H1 (cell line): ENCODE data around the gene DIPK2B. TPM values are rescaled to one million over a fixed set of nuclear protein-coding genes. Genes with fewer than 3 reads are reported as not detected.

ENCODE experiments used
- CTCF ChIA-PET: fragments of 300-600 bp; sonication (Branson Sonifier 250); formaldehyde crosslinking; loops from one replicate; lab custom pipeline; 2021; ENCODE audit not compliant: partially characterized antibody; lab: Charles Lee
- POLR2A ChIA-PET: fragments of 300-600 bp; sonication (Branson Sonifier 250); formaldehyde crosslinking; loops from one replicate; lab custom pipeline; 2021; ENCODE audit warnings: inconsistent platforms; ENCODE audit not compliant: partially characterized antibody; lab: Charles Lee
- DNase-seq, 2 experiments: peaks; one replicate each; pipeline versions ENCODE4 v3.0.0 to v3.0.0-alpha.2; 2010 to 2022; ENCODE audit warnings: low spot score in 2 of 2, low read depth in 1 of 2, mixed read lengths in 1 of 2
- FAIRE-seq: peaks from 2 replicates; lab custom pipeline; 2011; peaks lifted over from hg19 to GRCh38; lab: Jason Lieb, UNC
- H2AFZ ChIP-seq: 2 replicates; pipeline ENCODE4 v1.8.1; 2012; ENCODE audit warnings: low read length, inconsistent platforms
- H2AK5ac ChIP-seq: 2 replicates; pipeline ENCODE4 v1.6.1; 2013; ENCODE audit warnings: low read depth, low read length
- H2BK120ac ChIP-seq: replicated peaks from 2 replicates; pipeline ENCODE3; 2013; ENCODE audit warnings: low read depth, low read length, inconsistent platforms
- H2BK12ac ChIP-seq: 2 replicates; pipeline ENCODE4 v1.6.1; 2013; ENCODE audit warnings: low read depth, low read length
- H2BK15ac ChIP-seq: 2 replicates; pipeline ENCODE4 v1.6.1; 2013; ENCODE audit warnings: low read length
- H2BK20ac ChIP-seq: 2 replicates; pipeline ENCODE4 v1.6.1; 2013; ENCODE audit warnings: low read length
- H2BK5ac ChIP-seq: 2 replicates; pipeline ENCODE4 v1.6.1; 2013; ENCODE audit warnings: low read depth, low read length
- H3K14ac ChIP-seq: 2 replicates; pipeline ENCODE4 v1.6.1; 2013; ENCODE audit warnings: inconsistent platforms; ENCODE audit not compliant: insufficient read length
- H3K18ac ChIP-seq: 2 replicates; pipeline ENCODE4 v1.6.1; 2013; ENCODE audit warnings: low read length; ENCODE audit errors: extremely low read depth
- H3K23ac ChIP-seq: 2 replicates; pipeline ENCODE4 v1.6.1; 2013; ENCODE audit warnings: inconsistent platforms; ENCODE audit not compliant: insufficient read length
- H3K23me2 ChIP-seq: 2 replicates; pipeline ENCODE4 v1.6.1; 2013; ENCODE audit warnings: low read depth, low read length
- H3K27ac ChIP-seq: 2 replicates; pipeline ENCODE4 v1.6.1; 2011; ENCODE audit warnings: low read depth, low read length, inconsistent platforms
- H3K27me3 ChIP-seq, 4 experiments: replicated peaks in 1 of 4; 1 replicate in 1 of 4; 2 replicates in 3 of 4; pipeline versions ENCODE4 v1.6.1 to v1.8.1; 2011 to 2013; ENCODE audit warnings: low read length in 3 of 4, mild to moderate bottlenecking in 3 of 4, inconsistent platforms in 2 of 4, mixed read lengths in 2 of 4, moderate library complexity in 1 of 4; ENCODE audit not compliant: control insufficient read depth in 3 of 4, insufficient read depth in 3 of 4; ENCODE audit errors: extremely low read depth in 1 of 4
- H3K36me3 ChIP-seq, 4 experiments: 2 replicates each; pipeline versions ENCODE4 v1.6.1 to v1.8.1; 2011 to 2013; ENCODE audit warnings: mild to moderate bottlenecking in 4 of 4, low read length in 3 of 4, moderate library complexity in 2 of 4, control low read depth in 1 of 4, inconsistent platforms in 1 of 4; ENCODE audit not compliant: insufficient read depth in 4 of 4, control insufficient read depth in 2 of 4
- H3K4ac ChIP-seq: replicated peaks from 2 replicates; pipeline ENCODE3; 2013; ENCODE audit warnings: low read length, low read depth, mixed read lengths, inconsistent platforms; ENCODE audit not compliant: insufficient read length
- H3K4me1 ChIP-seq, 4 experiments: replicated peaks in 1 of 4; 1 replicate in 1 of 4; 2 replicates in 3 of 4; pipeline versions ENCODE4 v1.6.1 to v1.8.1; 2011 to 2013; ENCODE audit warnings: low read length in 3 of 4, inconsistent platforms in 2 of 4, mixed read lengths in 1 of 4; ENCODE audit not compliant: insufficient read depth in 4 of 4, control insufficient read depth in 3 of 4
- H3K4me2 ChIP-seq, 2 experiments: 2 replicates each; pipeline versions ENCODE4 v1.6.1 to v1.8.1; 2011 to 2013; ENCODE audit warnings: low read depth in 2 of 2, low read length in 2 of 2, control low read depth in 1 of 2, inconsistent platforms in 1 of 2, mild to moderate bottlenecking in 1 of 2; ENCODE audit not compliant: insufficient read depth in 1 of 2
- H3K4me3 ChIP-seq, 4 experiments: fragments of 200-600, 300-600 bp in 1 of 4; sonication (generic), shearing (Covaris generic), sonication (Bioruptor Twin) in 1 of 4; 2 replicates each; pipeline versions ENCODE4 v1.5.1 to v1.8.1; 2011 to 2016; ENCODE audit warnings: low read length in 4 of 4, low read depth in 3 of 4, control low read depth in 2 of 4, inconsistent platforms in 2 of 4, mild to moderate bottlenecking in 2 of 4, mixed read lengths in 1 of 4, moderate library complexity in 1 of 4; ENCODE audit not compliant: insufficient read depth in 2 of 4; ENCODE audit errors: extremely low read depth in 1 of 4
- H3K56ac ChIP-seq: replicated peaks from 2 replicates; pipeline ENCODE3; 2013; ENCODE audit warnings: low read depth, mild to moderate bottlenecking, mixed read lengths, low read length, inconsistent platforms; ENCODE audit not compliant: insufficient read length
- H3K79me1 ChIP-seq: 2 replicates; pipeline ENCODE4 v1.6.1; 2013; ENCODE audit warnings: low read depth, low read length, control low read depth
- H3K79me2 ChIP-seq, 2 experiments: 2 replicates each; pipeline versions ENCODE4 v1.6.1 to v1.8.1; 2012 to 2013; ENCODE audit warnings: low read length in 2 of 2, mild to moderate bottlenecking in 2 of 2, inconsistent platforms in 1 of 2; ENCODE audit not compliant: insufficient read depth in 2 of 2, control insufficient read depth in 1 of 2
- H3K9ac ChIP-seq, 4 experiments: replicated peaks in 1 of 4; 1 replicate in 1 of 4; 2 replicates in 3 of 4; pipeline versions ENCODE4 v1.6.1 to v1.8.1; 2011 to 2013; ENCODE audit warnings: low read depth in 3 of 4, low read length in 3 of 4, control low read depth in 2 of 4, mild to moderate bottlenecking in 2 of 4, moderate library complexity in 2 of 4, inconsistent platforms in 1 of 4; ENCODE audit errors: extremely low read depth in 1 of 4
- H3K9me3 ChIP-seq, 2 experiments: 2 replicates each; pipeline versions ENCODE4 v1.6.1 to v1.8.1; 2012 to 2013; ENCODE audit warnings: mild to moderate bottlenecking in 2 of 2, moderate library complexity in 2 of 2, control low read depth in 1 of 2, inconsistent platforms in 1 of 2, low read depth in 1 of 2, low read length in 1 of 2, mixed read lengths in 1 of 2; ENCODE audit not compliant: insufficient read depth in 2 of 2
- H4K20me1 ChIP-seq, 2 experiments: replicated peaks in 1 of 2; 2 replicates each; pipeline versions ENCODE3 to v1.8.1; 2011 to 2013; ENCODE audit warnings: inconsistent platforms in 2 of 2, low read length in 2 of 2, mild to moderate bottlenecking in 1 of 2; ENCODE audit not compliant: insufficient read depth in 2 of 2, control insufficient read depth in 1 of 2
- H4K5ac ChIP-seq: 2 replicates; pipeline ENCODE4 v1.6.1; 2013; ENCODE audit warnings: low read length, low read depth, mixed read lengths, inconsistent platforms; ENCODE audit not compliant: insufficient read length
- H4K8ac ChIP-seq: 2 replicates; pipeline ENCODE4 v1.8.0; 2013; ENCODE audit warnings: mild to moderate bottlenecking, moderate library complexity, low read length, inconsistent platforms; ENCODE audit not compliant: insufficient read depth; ENCODE audit errors: extremely low read depth
- H4K91ac ChIP-seq: replicated peaks from 2 replicates; pipeline ENCODE3; 2013; ENCODE audit warnings: low read length, mixed read lengths, inconsistent platforms; ENCODE audit not compliant: insufficient read length
- CBX5 ChIP-seq: fragments of 300-800, 300-1000 bp; sonication (generic); IDR thresholded peaks from 2 replicates; pipeline ENCODE4 v1.7.1; 2016; ENCODE audit warnings: antibody characterized with exemption, low read length, low read depth
- WGBS, 2 experiments: shearing (Covaris generic) in 1 of 2; methylation state at CpG; one replicate each; pipeline versions ENCODE4 v1.1.6 to v1.1.7; 2013 to 2015; ENCODE audit warnings: low lambda C conversion rate in 2 of 2, mixed read lengths in 2 of 2, inconsistent platforms in 1 of 2, low coverage in 1 of 2, missing lambda C conversion rate in 1 of 2; ENCODE audit not compliant: insufficient replicate concordance in 2 of 2, insufficient coverage in 1 of 2, insufficient read length in 1 of 2; ENCODE audit errors: extremely low coverage in 1 of 2, missing lambda C conversion rate in 1 of 2; 5-methylcytosine and 5-hydroxymethylcytosine counted together
- polyA plus RNA-seq, 7 experiments: library from polyadenylated mRNA; depleted of rRNA in 3 of 7; stranded (reverse) in 5 of 7; unstranded in 2 of 7; fragments of >200 nt in 5 of 7; fragments of 200-250 nt in 2 of 7; gene quantifications; 1 replicate in 5 of 7; 2 replicates in 1 of 7; 4 replicates in 1 of 7; pipeline versions ENCODE4 v1.2.1 to v1.2.3, GENCODE V29; 2011 to 2013; ENCODE audit warnings: missing spikeins in 2 of 7, mixed read lengths in 2 of 7
- total RNA-seq: library from RNA; stranded (reverse); fragmentation: NEBNext Ultra II Directional; extraction: Animal tissue kit (Norgen Biotek cat#: 25700); gene quantifications from 2 replicates; pipeline ENCODE4 v1.2.1, GENCODE V29; 2021

The DIPK2B gene
- total and polyA plus RNA-seq, 2 of the 8 experiments (the other 6 are each of a cell fraction or from before 2014, with no cell fraction given), result not detected

DNA sequence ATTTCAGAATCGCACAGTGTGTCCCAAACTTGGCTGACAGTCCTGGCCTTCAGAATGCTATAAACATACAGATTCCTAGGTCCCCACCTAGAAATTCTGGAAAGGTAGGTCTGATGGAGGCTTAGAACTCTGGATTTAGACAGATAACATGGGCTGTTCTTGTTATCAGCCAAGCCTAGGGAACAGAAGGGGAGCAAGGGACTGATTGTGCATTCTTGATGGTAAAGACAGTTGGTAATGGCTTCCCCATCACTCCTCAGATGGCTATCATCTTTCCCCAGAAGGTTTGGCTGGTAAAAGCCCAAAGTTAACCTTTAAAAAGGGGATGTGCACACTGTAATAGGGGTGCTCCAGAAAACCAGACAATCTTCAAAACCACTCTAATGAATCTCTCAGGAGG is 35.7 kb downstream of the DIPK2B start:
- H2AK5ac ChIP-seq, result no peak overlapping the region
- no peaks in the 10 kb centered on the region for H3K4me1 ChIP-seq
- no peak overlapping the region for H2BK120ac ChIP-seq
- DNase-seq (no peak), FAIRE-seq (no peak)
- H3K23me2 ChIP-seq, result no peaks in the 10 kb centered on the region
- H3K27me3 ChIP-seq, result no peaks in the 10 kb centered on the region
- no peak overlapping the region for H4K5ac ChIP-seq
- POLR2A ChIA-PET, result no interaction called here
- 100% methylated on average over 1 of the region's 1 CpG; no CpG with 5 or more reads in 1 of the 2 experiments for WGBS, 2 experiments
- TF ChIP-seq CBX5, result no peak
- no peak overlapping the region for H2BK5ac ChIP-seq
- H3K9ac ChIP-seq, result no peak overlapping the region
- H3K14ac ChIP-seq, result no peak overlapping the region
- no peaks in the 10 kb centered on the region for H4K20me1 ChIP-seq
- no peaks in the 10 kb centered on the region for H3K9me3 ChIP-seq
- no peaks in the 10 kb centered on the region for H3K79me2 ChIP-seq
- no peaks in the 10 kb centered on the region for H3K36me3 ChIP-seq
- no peak overlapping the region for H3K4me2 ChIP-seq
- no peak overlapping the region for H2BK12ac ChIP-seq
- H3K4ac ChIP-seq, result no peak overlapping the region
- CTCF ChIA-PET, result interaction anchor here (0.8 kb wide), 1 partner anchor 22 kb away, joined by 3 read pairs; no protein-coding TSS in a partner anchor
- no peak overlapping the region for H4K8ac ChIP-seq
- no peak overlapping the region for H3K18ac ChIP-seq
- no peak overlapping the region for H3K56ac ChIP-seq
- H2AFZ ChIP-seq, result no peak overlapping the region
- no peak overlapping the region for H3K4me3 ChIP-seq
- no peak overlapping the region for H4K91ac ChIP-seq
- H3K79me1 ChIP-seq, result no peaks in the 10 kb centered on the region
- no peak overlapping the region for H2BK20ac ChIP-seq
- H3K23ac ChIP-seq, result no peak overlapping the region
- H2BK15ac ChIP-seq, result no peak overlapping the region
- no peak overlapping the region for H3K27ac ChIP-seq
